Measurements from ENCODE around the gene QPCTL. TPM values are rescaled to one million over a fixed set of nuclear protein-coding genes. Genes with fewer than 3 reads are reported as not detected.

QPCTL gene
- total RNA-seq, 1 donor from 2014 or later = 9.1 TPM

DNA sequence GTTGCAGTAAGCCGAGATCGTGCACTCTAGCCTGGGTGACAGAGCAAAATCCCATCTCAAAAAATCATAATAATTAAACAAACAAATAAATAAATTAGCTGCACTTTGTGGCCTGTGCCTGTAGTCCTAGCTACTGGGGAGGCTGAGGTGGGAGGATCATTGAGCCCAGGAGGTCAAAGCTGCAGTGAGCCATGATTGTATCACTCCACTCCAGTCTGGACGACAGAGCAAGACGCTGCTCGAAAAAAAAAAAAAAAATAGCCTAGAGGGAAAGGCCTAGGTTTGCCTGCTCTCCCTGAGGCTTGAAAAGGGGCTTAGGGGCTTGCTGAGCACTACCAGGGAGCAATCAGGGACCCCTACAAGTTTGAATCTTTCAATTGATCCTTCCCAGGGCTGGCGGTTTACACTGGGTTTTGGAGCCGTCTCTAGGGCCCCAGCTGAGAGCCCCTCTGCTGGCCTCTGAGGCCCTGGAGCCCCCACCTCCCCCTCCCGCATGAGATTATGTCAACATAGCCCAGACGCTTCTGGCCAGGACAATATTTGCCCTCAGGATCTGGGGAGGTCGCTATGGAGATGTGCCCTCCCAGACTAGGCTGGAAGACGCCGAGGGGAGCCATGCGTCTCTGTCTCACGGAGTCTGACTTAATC, 34.8 kb upstream of the QPCTL start:
- no peak overlapping the region for H3K27ac Mint-ChIP-seq
- no peaks in the 10 kb centered on the region for H3K36me3 Mint-ChIP-seq
- no peak overlapping the region for H3K4me3 Mint-ChIP-seq
- peaks cover 12% of the 10 kb centered on the region for H3K27me3 Mint-ChIP-seq (ENCODE audit: low read depth)
- H3K4me1 Mint-ChIP-seq = peaks cover 11% of the 10 kb centered on the region
- H3K9me3 Mint-ChIP-seq = no peaks in the 10 kb centered on the region
- TF ChIP-seq CTCF (IDR thresholded peaks at IDR 0.05; ENCODE audit: unreplicated experiment) = no peak
- DNase-seq (ENCODE audit: low spot score in 2 of 2, unreplicated experiment in 2 of 2) = no peak

- H3K9me3 Mint-ChIP-seq = no peaks in the 10 kb centered on the region
- no peaks in the 10 kb centered on the region for H3K36me3 Mint-ChIP-seq
- no peak overlapping the region for H3K4me3 Mint-ChIP-seq
- peaks cover 12% of the 10 kb centered on the region for H3K27me3 Mint-ChIP-seq (ENCODE audit: low read depth)
- no peak for DNase-seq (ENCODE audit: low spot score in 2 of 2, unreplicated experiment in 2 of 2)
- H3K27ac Mint-ChIP-seq = no peak overlapping the region
- TF ChIP-seq CTCF (IDR thresholded peaks at IDR 0.05; ENCODE audit: unreplicated experiment) = no peak
- peaks cover 3% of the 10 kb centered on the region for H3K4me1 Mint-ChIP-seq
Observed at GRCh38 chr19:45659096-45659729, 33.3 kb upstream of the QPCTL start.

- H3K4me3 Mint-ChIP-seq = no peak overlapping the region
- DNase-seq (ENCODE audit: low spot score in 2 of 2, unreplicated experiment in 2 of 2) = no peak
- no peaks in the 10 kb centered on the region for H3K36me3 Mint-ChIP-seq
- H3K4me1 Mint-ChIP-seq = peaks cover 3% of the 10 kb centered on the region
- TF ChIP-seq CTCF (IDR thresholded peaks at IDR 0.05; ENCODE audit: unreplicated experiment) = no peak
- no peaks in the 10 kb centered on the region for H3K9me3 Mint-ChIP-seq
- no peak overlapping the region for H3K27ac Mint-ChIP-seq
- H3K27me3 Mint-ChIP-seq (ENCODE audit: low read depth) = peaks cover 19% of the 10 kb centered on the region
Observed at GRCh38 chr19:45660636-45661035, 31.8 kb upstream of the QPCTL start.

DNA sequence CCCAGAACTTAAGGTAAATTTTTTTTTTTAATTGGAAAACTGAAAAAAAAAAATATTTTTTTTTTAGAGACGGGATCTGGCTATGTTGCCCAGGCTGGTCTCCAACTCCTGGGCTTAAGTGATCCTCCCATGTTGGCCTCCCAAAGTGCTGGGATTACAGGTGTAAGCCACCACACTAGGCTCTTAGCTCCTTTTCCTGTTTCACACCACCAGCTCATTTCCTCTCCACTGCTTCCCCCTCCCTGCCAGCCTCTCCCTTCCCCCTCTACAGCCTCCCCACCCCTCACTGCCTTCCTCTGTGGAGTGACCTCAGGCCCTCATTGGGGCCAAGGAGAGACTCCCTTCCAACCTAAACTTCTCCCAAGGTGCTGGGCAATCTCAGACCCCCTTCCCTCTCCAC, 28.7 kb upstream of the QPCTL start:
- H3K4me1 Mint-ChIP-seq = peaks cover 11% of the 10 kb centered on the region
- H3K27me3 Mint-ChIP-seq (ENCODE audit: low read depth) = peaks cover 39% of the 10 kb centered on the region
- no peak overlapping the region for H3K4me3 Mint-ChIP-seq
- H3K36me3 Mint-ChIP-seq = no peaks in the 10 kb centered on the region
- H3K27ac Mint-ChIP-seq = no peak overlapping the region
- TF ChIP-seq CTCF (IDR thresholded peaks at IDR 0.05; ENCODE audit: unreplicated experiment) = no peak
- DNase-seq (ENCODE audit: low spot score in 2 of 2, unreplicated experiment in 2 of 2) = no peak
- H3K9me3 Mint-ChIP-seq = no peaks in the 10 kb centered on the region

DNA sequence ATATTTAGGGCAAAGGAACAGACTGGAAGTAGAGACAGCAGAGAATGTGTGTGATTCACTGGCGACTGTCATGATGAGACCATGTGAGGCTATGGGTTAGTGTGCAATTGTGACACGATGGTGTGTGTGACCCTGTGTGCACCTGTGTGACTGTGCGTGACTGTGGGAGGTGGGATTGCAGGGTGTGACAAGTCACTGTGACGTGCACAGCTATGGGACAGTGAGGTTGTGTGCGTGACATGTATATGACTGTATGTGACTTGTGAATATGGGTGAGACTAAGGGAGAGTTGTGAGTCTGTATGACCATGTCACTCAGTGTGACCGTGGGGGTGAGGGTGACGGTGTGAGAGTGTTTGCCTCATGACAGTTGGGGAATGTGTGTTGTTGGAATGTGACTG, 27.9 kb upstream of the QPCTL start:
- no peak for DNase-seq (ENCODE audit: low spot score in 2 of 2, unreplicated experiment in 2 of 2)
- peaks cover 43% of the 10 kb centered on the region for H3K27me3 Mint-ChIP-seq (ENCODE audit: low read depth)
- peaks cover 15% of the 10 kb centered on the region for H3K4me1 Mint-ChIP-seq
- H3K36me3 Mint-ChIP-seq = no peaks in the 10 kb centered on the region
- TF ChIP-seq CTCF (IDR thresholded peaks at IDR 0.05; ENCODE audit: unreplicated experiment) = no peak
- no peak overlapping the region for H3K27ac Mint-ChIP-seq
- H3K9me3 Mint-ChIP-seq = no peaks in the 10 kb centered on the region
- H3K4me3 Mint-ChIP-seq = no peak overlapping the region

Measured in mesothelial cell of epicardium (in vitro differentiated cells).